ENCODE measurements around the gene AFMID.
A peak's percentile ranks its signal among the peaks of the same experiment; 100 is the strongest.

AFMID gene

DNA sequence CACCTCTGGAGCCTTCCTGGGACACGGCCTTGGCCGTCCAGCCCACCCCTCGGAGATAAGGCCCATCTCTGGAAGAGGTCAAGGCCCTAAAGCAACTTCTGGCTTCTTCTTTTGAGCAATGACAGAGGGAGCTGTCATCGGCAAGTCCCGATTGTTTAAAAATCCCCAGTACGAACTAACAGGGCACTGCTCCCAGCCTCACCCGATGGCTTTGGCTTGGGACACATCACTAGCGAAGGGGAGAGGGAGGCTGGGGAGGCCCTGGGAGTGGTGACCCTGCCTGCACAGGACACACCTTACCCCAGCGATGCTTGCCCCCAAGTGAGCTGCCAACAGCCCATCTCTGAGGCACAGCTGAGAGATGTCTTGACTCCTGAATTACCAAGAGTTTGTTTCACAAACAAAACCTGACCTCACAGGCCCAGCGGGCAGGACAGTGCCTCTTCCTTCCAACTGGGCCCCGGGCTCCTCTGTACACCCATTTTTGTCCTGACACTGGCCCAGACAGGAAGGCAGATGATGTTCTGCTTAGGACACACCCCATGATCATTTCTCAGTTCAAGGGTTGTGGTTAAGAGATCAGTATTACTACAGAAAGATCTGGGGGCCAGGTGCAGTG lies 14.0 kb upstream of the AFMID start:
- H3K79me2 ChIP-seq (ENCODE audit: insufficient read depth, low read length): peaks cover 14% of the 10 kb centered on the region
- ATAC-seq (ENCODE audit: insufficient read depth, low read depth) (no peak), DNase-seq (no peak)
- no peak overlapping the region for H3K4me3 ChIP-seq (ENCODE audit: low read depth in 1 of 2, low read length in 2 of 2)
- H3K4me1 ChIP-seq (ENCODE audit: insufficient read depth, low read length): peaks cover 33% of the 10 kb centered on the region
- H3K4me2 ChIP-seq (ENCODE audit: insufficient read depth, low read length): no peak overlapping the region
- H3K36me3 ChIP-seq (ENCODE audit: insufficient read depth, low read length): peaks cover 66% of the 10 kb centered on the region
- no peak overlapping the region for H2AFZ ChIP-seq (ENCODE audit: low read depth, low read length)
- no peak for TF ChIP-seq EZH2 (IDR thresholded peaks at IDR 0.05; ENCODE audit: borderline replicate concordance, low read depth, low read length, severe bottlenecking)
- TF ChIP-seq, protein P1, sequence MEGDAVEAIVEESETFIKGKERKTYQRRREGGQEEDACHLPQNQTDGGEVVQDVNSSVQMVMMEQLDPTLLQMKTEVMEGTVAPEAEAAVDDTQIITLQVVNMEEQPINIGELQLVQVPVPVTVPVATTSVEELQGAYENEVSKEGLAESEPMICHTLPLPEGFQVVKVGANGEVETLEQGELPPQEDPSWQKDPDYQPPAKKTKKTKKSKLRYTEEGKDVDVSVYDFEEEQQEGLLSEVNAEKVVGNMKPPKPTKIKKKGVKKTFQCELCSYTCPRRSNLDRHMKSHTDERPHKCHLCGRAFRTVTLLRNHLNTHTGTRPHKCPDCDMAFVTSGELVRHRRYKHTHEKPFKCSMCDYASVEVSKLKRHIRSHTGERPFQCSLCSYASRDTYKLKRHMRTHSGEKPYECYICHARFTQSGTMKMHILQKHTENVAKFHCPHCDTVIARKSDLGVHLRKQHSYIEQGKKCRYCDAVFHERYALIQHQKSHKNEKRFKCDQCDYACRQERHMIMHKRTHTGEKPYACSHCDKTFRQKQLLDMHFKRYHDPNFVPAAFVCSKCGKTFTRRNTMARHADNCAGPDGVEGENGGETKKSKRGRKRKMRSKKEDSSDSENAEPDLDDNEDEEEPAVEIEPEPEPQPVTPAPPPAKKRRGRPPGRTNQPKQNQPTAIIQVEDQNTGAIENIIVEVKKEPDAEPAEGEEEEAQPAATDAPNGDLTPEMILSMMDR (IDR thresholded peaks at IDR 0.05; ENCODE audit: borderline replicate concordance, extremely low read depth, low read length, poor library complexity, severe bottlenecking): no peak
- no peak overlapping the region for H3K27ac ChIP-seq (ENCODE audit: low read length)
- H3K27me3 ChIP-seq (ENCODE audit: insufficient read depth, low read length, poor library complexity): no peaks in the 10 kb centered on the region
- H3K9ac ChIP-seq (ENCODE audit: low read depth, low read length): no peak overlapping the region
- peaks cover 48% of the 10 kb centered on the region for H4K20me1 ChIP-seq (ENCODE audit: insufficient read depth, low read length)
- H3K9me3 ChIP-seq (ENCODE audit: insufficient read depth, low read length, severe bottlenecking): no peaks in the 10 kb centered on the region

DNA sequence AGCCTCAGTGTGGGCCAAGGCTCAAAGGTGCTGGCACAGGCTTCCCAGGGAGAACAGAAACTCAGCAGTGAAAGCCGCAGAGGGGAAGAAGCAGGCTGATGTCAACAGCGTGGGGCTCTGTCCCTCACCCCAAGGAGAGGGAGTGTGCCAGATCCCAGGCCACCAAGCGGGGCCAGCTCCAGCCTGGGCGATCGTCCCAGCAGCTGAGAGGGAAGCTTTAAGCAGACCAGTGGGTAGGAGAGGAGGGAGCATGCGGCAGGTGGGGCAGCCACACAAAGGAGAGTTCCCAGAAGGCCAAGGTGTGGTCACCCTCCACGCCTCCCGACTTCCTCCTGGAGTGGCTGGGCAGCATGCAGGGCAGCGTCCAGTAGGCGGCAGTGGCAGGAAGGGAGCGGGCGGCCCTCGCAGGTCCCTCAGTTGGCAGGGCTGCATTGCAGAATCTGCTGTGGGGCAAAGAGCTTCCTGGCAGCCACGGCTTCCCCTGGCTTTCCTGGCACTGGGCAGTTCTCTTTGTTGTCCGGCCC lies 12.8 kb upstream of the AFMID start:
- peaks cover 47% of the 10 kb centered on the region for H4K20me1 ChIP-seq (ENCODE audit: insufficient read depth, low read length)
- H3K27ac ChIP-seq (ENCODE audit: low read length): no peak overlapping the region
- H3K36me3 ChIP-seq (ENCODE audit: insufficient read depth, low read length): peaks cover 78% of the 10 kb centered on the region
- no peaks in the 10 kb centered on the region for H3K9me3 ChIP-seq (ENCODE audit: insufficient read depth, low read length, severe bottlenecking)
- H3K4me1 ChIP-seq (ENCODE audit: insufficient read depth, low read length): peaks cover 22% of the 10 kb centered on the region
- no peak for TF ChIP-seq EZH2 (IDR thresholded peaks at IDR 0.05; ENCODE audit: borderline replicate concordance, low read depth, low read length, severe bottlenecking)
- TF ChIP-seq, protein P1 (IDR thresholded peaks at IDR 0.05; ENCODE audit: borderline replicate concordance, extremely low read depth, low read length, poor library complexity, severe bottlenecking): no peak
- H3K4me2 ChIP-seq (ENCODE audit: insufficient read depth, low read length): no peak overlapping the region
- no peaks in the 10 kb centered on the region for H3K27me3 ChIP-seq (ENCODE audit: insufficient read depth, low read length, poor library complexity)
- peaks cover 5% of the 10 kb centered on the region for H3K79me2 ChIP-seq (ENCODE audit: insufficient read depth, low read length)
- no peak overlapping the region for H3K9ac ChIP-seq (ENCODE audit: low read depth, low read length)
- no peak overlapping the region for H2AFZ ChIP-seq (ENCODE audit: low read depth, low read length)
- H3K4me3 ChIP-seq (ENCODE audit: low read depth in 1 of 2, low read length in 2 of 2): no peak overlapping the region
- no peak for DNase-seq
- no peak for ATAC-seq (ENCODE audit: insufficient read depth, low read depth)

DNA sequence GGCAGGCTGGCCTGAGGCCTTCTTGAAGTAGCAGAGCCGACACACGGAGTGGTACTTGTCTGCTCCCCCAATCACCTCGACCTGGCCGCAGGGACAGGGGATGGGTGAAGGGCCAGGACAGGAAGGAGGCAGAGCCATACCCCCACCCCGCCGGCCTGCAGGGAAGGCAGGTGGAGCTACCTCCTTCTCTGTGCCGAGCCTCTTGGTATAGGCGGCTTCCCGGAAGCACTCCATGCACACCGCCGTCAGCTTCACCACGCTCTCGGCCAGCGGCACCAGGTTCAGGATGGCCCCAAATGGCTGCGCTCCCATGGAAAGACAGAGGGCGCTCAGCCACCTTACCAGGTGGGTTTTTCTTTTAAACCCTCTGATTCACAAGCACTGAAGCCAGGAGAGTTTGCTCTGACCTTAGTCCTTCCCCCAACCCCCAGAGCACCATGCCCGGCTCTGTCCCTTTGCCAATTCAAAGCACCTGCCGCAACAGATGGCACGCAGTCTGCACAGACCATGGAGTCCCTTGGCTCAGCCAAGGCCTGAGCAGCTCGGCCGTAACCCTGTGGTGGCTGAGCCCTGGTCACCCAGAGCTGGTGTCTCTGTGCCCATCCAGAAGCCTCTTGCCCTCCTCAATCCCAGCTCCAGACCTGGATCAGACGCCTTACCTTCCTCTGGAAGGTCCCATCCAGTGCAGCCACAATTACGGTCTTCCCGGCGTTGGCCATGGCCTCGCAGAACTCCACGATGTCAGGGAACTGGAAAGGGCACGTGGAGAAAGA lies 12.1 kb upstream of the AFMID start:
- 0 out of 2 replicates have a peak, but pooled peaks cover 2% of the 10 kb centered on the region for H3K79me2 ChIP-seq (ENCODE audit: insufficient read depth, low read length)
- H3K4me1 ChIP-seq (ENCODE audit: insufficient read depth, low read length): peaks cover 16% of the 10 kb centered on the region
- H3K9me3 ChIP-seq (ENCODE audit: insufficient read depth, low read length, severe bottlenecking): no peaks in the 10 kb centered on the region
- no peak for ATAC-seq (ENCODE audit: insufficient read depth, low read depth)
- TF ChIP-seq EZH2 (IDR thresholded peaks at IDR 0.05; ENCODE audit: borderline replicate concordance, low read depth, low read length, severe bottlenecking): no peak
- TF ChIP-seq, protein P1 (IDR thresholded peaks at IDR 0.05; ENCODE audit: borderline replicate concordance, extremely low read depth, low read length, poor library complexity, severe bottlenecking): peak; percentile 31
- H4K20me1 ChIP-seq (ENCODE audit: insufficient read depth, low read length): peaks cover 41% of the 10 kb centered on the region
- no peak for DNase-seq
- H3K27me3 ChIP-seq (ENCODE audit: insufficient read depth, low read length, poor library complexity): no peaks in the 10 kb centered on the region
- H2AFZ ChIP-seq (ENCODE audit: low read depth, low read length): no peak overlapping the region
- no peak overlapping the region for H3K4me3 ChIP-seq (ENCODE audit: low read depth in 1 of 2, low read length in 2 of 2)
- H3K4me2 ChIP-seq (ENCODE audit: insufficient read depth, low read length): no peak overlapping the region
- no peak overlapping the region for H3K9ac ChIP-seq (ENCODE audit: low read depth, low read length)
- H3K27ac ChIP-seq (ENCODE audit: low read length): no peak overlapping the region
- peaks cover 84% of the 10 kb centered on the region for H3K36me3 ChIP-seq (ENCODE audit: insufficient read depth, low read length)
